Subcutaneous abdominal adipose tissue (tissue), 5 donors: ENCODE measurements around the gene NCEH1.

ENCODE experiments used
- H3K27ac ChIP-seq: one replicate; pipeline ENCODE4 v1.7.0; 2013; ENCODE audit warnings: low read depth, mild to moderate bottlenecking, inconsistent platforms, low read length, moderate library complexity
- H3K27me3 ChIP-seq, 5 donors: one replicate each; pipeline ENCODE4 v1.7.0; 2013; ENCODE audit warnings: low read length in 5 of 5, inconsistent platforms in 1 of 5; ENCODE audit not compliant: control insufficient read depth in 5 of 5, insufficient read depth in 4 of 5
- H3K36me3 ChIP-seq, 5 donors: one replicate each; pipeline ENCODE4 v1.7.0; 2013; ENCODE audit warnings: low read length in 5 of 5; ENCODE audit not compliant: control insufficient read depth in 5 of 5, insufficient read depth in 5 of 5
- H3K4me1 ChIP-seq, 5 donors: one replicate each; pipeline ENCODE4 v1.7.0; 2013; ENCODE audit warnings: low read length in 5 of 5, mild to moderate bottlenecking in 3 of 5, moderate library complexity in 1 of 5; ENCODE audit not compliant: control insufficient read depth in 5 of 5, insufficient read depth in 5 of 5
- H3K4me3 ChIP-seq, 5 donors: one replicate each; pipeline ENCODE4 v1.7.0; 2013; ENCODE audit warnings: low read length in 5 of 5, low read depth in 1 of 5
- H3K9ac ChIP-seq, 5 donors: one replicate each; pipeline ENCODE4 v1.7.0; 2013; ENCODE audit warnings: low read length in 5 of 5, mild to moderate bottlenecking in 4 of 5, moderate library complexity in 3 of 5
- H3K9me3 ChIP-seq, 5 donors: one replicate each; pipeline ENCODE4 v1.7.0; 2013; ENCODE audit warnings: low read length in 5 of 5; ENCODE audit not compliant: control insufficient read depth in 5 of 5
- donor health status: healthy.
- donor health status: healthy.
- donor health status: healthy.
- donor health status: healthy.
- donor health status: healthy.

Gene NCEH1

DNA sequence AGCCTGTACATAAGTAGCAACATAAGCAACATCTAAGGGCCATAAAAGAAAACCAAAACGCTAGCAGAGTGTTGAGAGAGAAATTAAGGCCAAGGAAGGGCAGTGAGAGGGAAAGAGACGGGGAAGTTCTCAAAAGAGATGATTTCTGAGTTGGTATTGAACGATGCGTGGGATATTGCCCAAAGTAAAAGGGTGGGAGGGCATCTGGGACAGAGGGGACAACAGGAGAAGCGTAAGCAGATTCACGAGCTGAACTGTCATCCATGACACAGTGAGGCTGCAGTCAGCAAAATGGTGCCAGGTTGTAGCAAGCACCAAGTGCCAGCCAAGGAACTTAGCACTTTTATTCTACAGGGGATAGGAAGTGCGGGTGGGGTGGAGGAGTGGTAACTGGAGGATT is 11.8 kb downstream of the NCEH1 start:
- Histone ChIP-seq H3K4me1 (peaks cover 0 to 12% (median 0%) of the 10 kb centered on the region in 5 donors), H3K9me3 (no peaks in the 10 kb centered on the region), H3K27ac (peak overlapping the region; percentile 14), H3K4me3 (no peak overlapping the region), H3K36me3 (no peaks in the 10 kb centered on the region), H3K9ac (no peak overlapping the region), H3K27me3 (no peaks in the 10 kb centered on the region)

DNA sequence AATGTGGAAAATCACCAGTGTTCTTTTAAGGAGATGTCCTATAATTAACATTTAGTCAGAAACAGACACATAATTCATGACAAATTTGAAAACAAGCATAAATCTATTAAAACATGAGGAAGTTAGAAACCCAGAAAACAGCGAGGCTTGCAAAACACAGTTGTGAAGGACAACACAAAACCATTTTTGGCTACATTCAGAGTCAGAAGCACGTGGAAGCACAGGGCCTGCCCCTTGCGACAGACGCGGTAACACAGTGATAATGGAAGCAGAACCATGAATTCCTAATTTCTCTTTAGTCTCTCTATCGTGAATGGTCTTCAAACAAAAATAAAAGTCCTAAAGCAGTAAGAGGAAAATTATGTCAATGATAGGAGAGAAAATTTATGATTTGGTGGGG is 12.2 kb downstream of the NCEH1 start:
- Histone ChIP-seq H3K4me1 (peaks cover 0 to 12% (median 0%) of the 10 kb centered on the region in 5 donors), H3K27ac (peak overlapping the region; percentile 14), H3K4me3 (no peak overlapping the region), H3K36me3 (no peaks in the 10 kb centered on the region), H3K9ac (no peak overlapping the region), H3K27me3 (no peaks in the 10 kb centered on the region), H3K9me3 (no peaks in the 10 kb centered on the region)

DNA sequence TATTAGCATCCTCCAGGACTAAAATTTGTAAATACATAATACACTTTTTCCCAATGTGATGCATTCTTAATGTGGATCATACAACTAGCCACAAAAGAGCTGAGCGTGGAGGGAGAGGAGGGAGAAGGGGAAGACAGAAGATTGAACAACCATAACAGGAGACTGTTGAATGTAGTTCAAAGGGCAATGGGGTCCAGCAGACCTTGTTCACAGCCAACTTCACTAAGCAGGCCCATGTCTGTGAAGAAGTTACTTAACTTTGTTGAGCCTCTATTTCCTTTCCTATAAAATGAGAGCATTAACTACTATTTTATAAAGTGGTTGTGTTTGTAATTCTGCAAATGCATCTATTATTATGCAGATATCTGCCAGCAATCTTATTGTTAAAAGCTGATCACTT is 13.3 kb downstream of the NCEH1 start:
- no peak overlapping the region for H3K4me3 ChIP-seq
- H3K27me3 ChIP-seq = no peaks in the 10 kb centered on the region
- H3K9ac ChIP-seq = no peak overlapping the region
- no peaks in the 10 kb centered on the region for H3K36me3 ChIP-seq
- no peak overlapping the region for H3K27ac ChIP-seq
- H3K4me1 ChIP-seq = peaks cover 0 to 12% (median 2%) of the 10 kb centered on the region in 5 donors
- no peaks in the 10 kb centered on the region for H3K9me3 ChIP-seq

DNA sequence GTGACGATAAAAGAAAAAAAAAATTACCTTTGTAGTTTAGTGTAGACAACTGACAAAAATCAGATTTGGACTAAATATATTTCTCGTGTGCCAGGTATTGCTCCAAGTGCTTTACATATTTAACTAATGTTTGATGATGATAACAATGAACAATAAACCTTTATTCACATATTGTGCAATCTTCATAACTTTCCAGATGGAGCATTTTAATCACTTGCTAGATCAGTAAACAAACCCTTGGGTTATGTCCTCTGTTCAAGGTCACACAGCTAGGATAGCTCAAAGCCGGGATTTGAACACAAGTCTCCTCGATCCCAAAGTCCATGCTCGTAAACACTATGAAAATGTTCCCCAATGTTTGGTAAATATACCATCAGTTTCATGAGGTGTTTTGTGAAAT is 14.5 kb downstream of the NCEH1 start:
- Histone ChIP-seq H3K9me3 (no peaks in the 10 kb centered on the region), H3K4me3 (no peak overlapping the region), H3K9ac (no peak overlapping the region), H3K4me1 (peaks cover 0 to 12% (median 2%) of the 10 kb centered on the region in 5 donors), H3K27ac (no peak overlapping the region), H3K36me3 (no peaks in the 10 kb centered on the region), H3K27me3 (no peaks in the 10 kb centered on the region)

DNA sequence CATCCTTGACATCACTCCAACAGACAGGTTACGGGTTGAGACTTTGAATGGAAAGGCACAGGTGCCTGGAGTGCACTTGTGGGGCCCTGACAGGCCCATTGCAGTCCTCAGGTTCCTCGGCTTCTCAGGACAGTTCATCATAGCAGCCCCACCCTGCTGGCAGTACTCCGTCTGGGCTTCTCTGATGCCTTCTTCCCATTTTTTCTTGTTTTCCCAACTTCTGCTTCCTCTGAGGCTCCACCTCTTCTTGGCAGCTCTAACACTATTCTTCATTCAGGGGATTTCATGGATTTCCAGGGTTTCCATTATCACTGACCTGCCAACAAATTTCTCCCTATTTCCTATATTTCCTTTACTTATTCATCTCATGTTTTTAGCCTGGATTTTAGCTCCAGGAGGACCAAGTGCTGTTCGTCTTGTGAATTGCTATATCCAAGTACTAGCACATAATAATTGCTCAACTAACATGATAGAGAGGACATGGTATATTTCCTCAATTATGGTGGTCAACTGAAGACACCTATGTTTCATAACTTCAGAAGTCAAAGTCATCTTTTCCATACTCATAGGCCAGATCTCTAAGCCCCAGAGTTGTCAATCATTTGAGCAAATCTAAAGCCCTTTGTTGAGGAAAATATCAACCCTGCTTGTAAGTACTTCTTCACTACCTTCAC is 16.2 kb downstream of the NCEH1 start:
- no peak overlapping the region for H3K4me3 ChIP-seq
- no peaks in the 10 kb centered on the region for H3K36me3 ChIP-seq
- H3K9ac ChIP-seq = no peak overlapping the region
- no peaks in the 10 kb centered on the region for H3K27me3 ChIP-seq
- H3K27ac ChIP-seq = no peak overlapping the region
- H3K9me3 ChIP-seq = no peaks in the 10 kb centered on the region
- peaks cover 0 to 11% (median 2%) of the 10 kb centered on the region in 5 donors for H3K4me1 ChIP-seq

DNA sequence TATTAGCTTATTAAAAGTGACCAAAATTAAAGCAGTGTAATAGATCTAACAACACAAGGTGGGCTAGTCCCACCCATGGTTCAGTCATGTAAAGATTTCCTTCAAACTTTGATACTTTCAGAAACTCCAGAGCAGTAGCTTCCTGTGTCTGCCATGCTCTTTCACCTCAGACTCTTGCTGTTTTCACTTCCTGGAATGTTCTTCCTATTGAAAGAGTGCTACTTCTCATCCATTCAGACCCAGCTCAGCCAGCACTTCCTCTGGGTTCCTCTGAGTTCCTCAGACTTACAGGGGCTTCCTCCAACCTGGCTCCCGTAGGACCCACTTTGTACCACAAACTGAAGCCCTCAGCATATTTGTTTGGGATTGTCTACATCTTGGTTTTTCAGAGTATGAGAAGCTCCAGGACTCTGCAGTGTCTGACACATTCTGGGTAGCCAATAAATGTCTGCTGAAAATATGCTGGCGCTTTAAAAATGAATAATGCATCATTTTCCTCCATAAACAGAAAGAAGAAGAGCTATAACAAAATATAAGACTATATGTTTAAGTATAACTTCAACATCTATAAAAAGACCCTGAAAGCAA is 18.0 kb downstream of the NCEH1 start:
- Histone ChIP-seq H3K36me3 (no peaks in the 10 kb centered on the region), H3K27ac (no peak overlapping the region), H3K9me3 (no peaks in the 10 kb centered on the region), H3K4me3 (no peak overlapping the region), H3K4me1 (peaks cover 0 to 10% (median 2%) of the 10 kb centered on the region in 5 donors), H3K9ac (no peak overlapping the region), H3K27me3 (no peaks in the 10 kb centered on the region)

DNA sequence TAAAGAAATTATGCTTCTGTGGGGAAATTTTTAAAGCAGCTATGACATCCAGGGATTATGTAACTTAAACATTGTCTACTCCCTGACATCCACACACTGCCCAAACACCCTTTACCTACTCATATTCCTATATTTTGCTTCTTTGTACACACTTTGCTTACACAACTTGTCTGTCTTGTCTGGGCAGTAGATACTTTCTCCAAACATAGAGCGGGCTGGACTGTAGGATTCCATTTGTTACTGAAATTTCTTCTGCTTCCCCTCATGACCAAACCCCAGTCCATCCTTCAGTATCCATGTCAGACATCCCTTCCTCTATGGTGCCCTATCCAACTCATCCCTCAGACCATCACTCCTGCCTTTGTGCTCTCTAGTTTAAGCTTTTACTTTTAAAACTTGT is 19.9 kb downstream of the NCEH1 start:
- no peaks in the 10 kb centered on the region for H3K36me3 ChIP-seq
- H3K4me3 ChIP-seq = no peak overlapping the region
- H3K4me1 ChIP-seq = peaks cover 0 to 10% (median 0%) of the 10 kb centered on the region in 5 donors
- H3K27me3 ChIP-seq = no peaks in the 10 kb centered on the region
- H3K9ac ChIP-seq = no peak overlapping the region
- no peaks in the 10 kb centered on the region for H3K9me3 ChIP-seq
- H3K27ac ChIP-seq = no peak overlapping the region

DNA sequence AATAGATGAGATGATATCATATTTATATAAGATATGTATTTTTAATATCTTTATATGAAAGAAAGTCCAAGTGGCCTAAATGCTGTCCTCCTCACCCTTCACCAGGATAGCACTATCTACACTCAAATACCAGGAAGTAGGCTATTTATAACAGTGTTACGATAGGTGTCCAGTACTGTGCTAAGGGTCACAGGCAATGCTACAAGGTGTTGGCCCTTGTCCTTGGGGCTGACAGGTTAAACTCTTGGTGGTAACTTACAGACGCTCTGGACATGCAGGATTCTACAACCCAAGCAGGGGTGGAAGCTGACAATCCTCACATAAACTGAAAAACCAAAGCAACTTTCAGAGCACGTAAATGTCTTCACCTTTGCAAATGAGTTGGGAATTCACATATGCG is 22.3 kb downstream of the NCEH1 start:
- no peaks in the 10 kb centered on the region for H3K9me3 ChIP-seq
- no peak overlapping the region for H3K4me3 ChIP-seq
- no peaks in the 10 kb centered on the region for H3K36me3 ChIP-seq
- H3K4me1 ChIP-seq = peaks cover 0 to 10% (median 0%) of the 10 kb centered on the region in 5 donors
- H3K27me3 ChIP-seq = no peaks in the 10 kb centered on the region
- H3K9ac ChIP-seq = no peak overlapping the region
- no peak overlapping the region for H3K27ac ChIP-seq

DNA sequence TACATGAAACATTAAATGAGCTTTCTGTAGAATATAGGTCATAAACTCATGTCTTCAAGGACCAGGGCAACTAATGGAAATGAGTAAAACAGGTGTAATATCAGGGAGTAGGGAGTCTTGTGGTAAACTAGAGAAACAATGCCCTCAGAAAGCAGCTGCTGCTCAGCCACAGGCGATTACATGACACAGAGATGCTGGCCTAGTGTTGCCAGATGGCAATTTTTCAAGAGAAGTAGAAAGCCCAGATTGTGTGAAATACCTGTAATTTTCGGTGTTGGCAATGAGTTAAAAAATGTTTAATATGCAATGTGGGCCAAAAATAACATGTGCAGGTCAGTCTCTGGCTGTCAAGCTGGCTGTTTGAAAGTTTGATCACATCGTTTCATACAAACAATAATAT is 23.4 kb downstream of the NCEH1 start:
- no peak overlapping the region for H3K9ac ChIP-seq
- no peak overlapping the region for H3K4me3 ChIP-seq
- no peaks in the 10 kb centered on the region for H3K9me3 ChIP-seq
- H3K27me3 ChIP-seq = no peaks in the 10 kb centered on the region
- H3K4me1 ChIP-seq = peaks cover 0 to 5% (median 0%) of the 10 kb centered on the region in 5 donors
- no peak overlapping the region for H3K27ac ChIP-seq
- H3K36me3 ChIP-seq = no peaks in the 10 kb centered on the region

DNA sequence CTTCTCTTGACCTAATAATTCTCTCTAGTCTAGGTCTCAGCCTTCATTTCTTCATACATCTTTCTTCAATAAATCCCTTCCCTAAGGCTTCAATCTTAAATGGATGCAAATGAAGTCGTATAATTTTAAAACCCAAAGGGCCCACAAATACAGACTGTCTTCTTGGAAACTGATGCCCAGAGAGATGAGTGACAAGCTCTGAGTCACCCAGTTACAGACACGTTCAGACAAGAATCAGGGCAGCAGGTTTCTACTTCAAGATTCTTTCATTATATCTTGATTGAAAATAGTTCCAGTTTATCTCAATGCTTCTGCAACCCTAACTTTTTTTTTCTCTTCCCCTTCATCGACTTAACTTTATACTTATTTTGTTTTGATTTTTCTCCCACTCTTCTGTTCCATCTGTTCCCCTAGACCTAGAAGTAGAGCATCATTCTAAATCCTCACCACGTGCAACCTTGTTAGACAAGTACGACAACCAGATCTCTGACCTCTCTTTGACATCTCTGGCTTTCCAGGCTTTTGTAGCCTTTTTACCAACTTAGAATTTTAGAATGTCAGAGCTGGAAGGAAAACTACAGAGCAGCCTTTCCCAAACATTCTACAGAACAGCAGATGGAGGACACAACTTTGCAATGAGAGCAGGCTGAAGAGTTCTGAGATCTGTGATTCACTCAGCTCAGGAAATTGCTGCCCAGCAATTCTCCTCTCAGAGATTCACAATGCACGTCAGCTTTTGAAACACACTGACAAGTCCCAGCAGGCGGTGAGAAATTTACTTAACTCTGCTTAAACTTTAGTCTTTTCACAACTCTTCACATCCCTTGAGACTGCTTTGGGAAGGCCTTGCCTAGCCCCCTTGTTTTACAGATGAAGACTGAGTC is 25.3 kb downstream of the NCEH1 start:
- Histone ChIP-seq H3K4me1 (peaks cover 0 to 5% (median 0%) of the 10 kb centered on the region in 5 donors), H3K36me3 (no peaks in the 10 kb centered on the region), H3K9me3 (no peaks in the 10 kb centered on the region), H3K4me3 (no peak overlapping the region), H3K27ac (no peak overlapping the region), H3K27me3 (no peaks in the 10 kb centered on the region), H3K9ac (no peak overlapping the region)
